Endometrial microvascular endothelial cells (primary cell): Measurements from ENCODE around the gene CTNNA3. TPM values are rescaled to one million over a fixed set of nuclear protein-coding genes. Genes with fewer than 3 reads are reported as not detected.

Experiments
- in situ Hi-C: cut with HindIII; loops from 2 replicates; pipeline ENCODE4 v1.10.0; 2017; ENCODE audit warnings: low sequenced_read_pairs, low pct_unique_long_range_greater_than_20kb; ENCODE audit errors: inconsistent ontology term
- total RNA-seq: library from RNA; depleted of rRNA; stranded (reverse); fragments of >200 nt; gene quantifications from one replicate; pipeline ENCODE4 v1.2.3, GENCODE V29; 2015; ENCODE audit errors: inconsistent ontology term

Gene CTNNA3
- total RNA-seq, 1 donor from 2014 or later, result not detected

- in situ Hi-C loops, result no loop called here
Observed at GRCh38 chr10:66162560-66163143, 1533.3 kb downstream of the CTNNA3 start.

GRCh38 chr10:66151346-66151745 is 1544.6 kb downstream of the CTNNA3 start:
- in situ Hi-C loops, result no loop called here

DNA sequence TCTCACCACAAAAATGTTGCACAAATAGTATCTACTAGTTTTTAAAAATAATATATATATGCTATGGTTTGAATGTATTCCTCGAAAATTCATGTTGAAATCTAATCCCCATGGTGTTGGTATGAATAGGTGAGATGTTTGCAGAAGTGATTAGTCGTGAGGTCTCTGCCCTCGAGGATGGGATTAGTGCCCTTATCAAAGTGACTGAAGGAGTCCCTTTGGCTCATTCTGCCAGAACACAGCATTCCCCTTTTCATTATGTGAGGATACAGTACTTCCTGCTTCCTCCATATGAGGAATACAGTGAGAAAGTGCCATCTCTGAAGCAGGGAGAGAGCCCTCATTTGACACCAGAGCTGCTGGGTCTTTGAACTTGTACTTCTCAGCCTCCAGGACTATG is 1547.7 kb downstream of the CTNNA3 start:
- in situ Hi-C loops, result no loop called here

GRCh38 chr10:66144016-66144415 is 1552.0 kb downstream of the CTNNA3 start:
- in situ Hi-C loops, result no loop called here

GRCh38 chr10:66102756-66103155 is 1593.2 kb downstream of the CTNNA3 start:
- in situ Hi-C loops, result no loop called here

DNA sequence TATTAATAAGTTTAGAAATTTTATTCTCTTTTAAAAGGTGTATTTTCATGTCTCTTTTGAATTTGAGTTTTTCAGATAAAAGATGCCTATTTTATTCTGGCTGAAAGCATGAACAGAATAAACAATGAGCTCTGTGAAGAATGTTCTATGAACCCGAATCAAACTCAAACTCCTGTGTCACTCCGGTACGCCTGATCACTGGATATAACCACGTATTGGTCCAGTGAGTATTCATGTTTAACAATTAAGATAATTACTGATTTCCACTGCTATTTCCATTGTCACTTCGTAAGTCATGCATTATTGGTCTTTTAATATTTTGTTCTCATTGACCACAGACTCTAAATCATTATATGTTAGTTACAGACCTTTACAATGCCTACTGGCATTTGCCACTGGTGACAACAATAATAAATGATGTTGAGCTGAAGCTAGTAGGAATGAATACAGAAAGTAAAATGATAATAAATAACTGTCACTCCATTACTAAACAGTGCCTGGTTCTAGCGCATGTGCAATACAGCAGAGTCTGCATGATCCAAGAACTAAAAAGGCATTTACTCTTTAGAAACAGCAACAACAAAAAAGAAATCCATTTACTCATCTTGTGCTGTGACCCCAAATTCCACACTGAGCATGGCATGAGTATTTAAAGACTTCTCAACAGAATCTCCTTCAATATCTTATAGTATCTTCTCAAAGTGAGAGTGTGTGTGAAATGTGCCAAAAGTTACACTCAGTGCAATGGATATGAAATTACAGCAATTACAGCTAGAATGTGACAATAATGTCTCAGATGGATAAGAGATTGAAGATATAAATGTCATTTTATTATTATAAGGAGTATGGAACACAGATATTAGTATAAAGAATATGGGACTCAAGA is 1597.2 kb downstream of the CTNNA3 start:
- in situ Hi-C loops, result no loop called here

DNA sequence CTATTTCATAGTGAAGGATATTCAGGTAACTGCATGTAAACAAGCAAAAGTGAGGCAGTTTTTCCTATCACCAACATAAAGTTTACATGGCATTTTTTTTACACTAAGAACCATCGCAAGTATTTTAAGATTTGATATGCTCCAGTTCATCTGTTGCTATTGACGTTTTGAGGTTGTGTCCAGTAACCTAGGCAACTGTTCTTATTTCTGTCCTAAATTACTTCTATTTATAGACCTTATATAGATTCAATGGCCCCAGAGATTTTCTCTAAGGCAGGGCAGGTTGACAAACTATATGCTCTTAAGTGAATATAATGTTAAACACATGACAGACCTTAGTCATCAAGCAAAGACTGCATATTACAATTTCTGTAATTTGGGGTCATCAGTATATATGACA is 1600.4 kb downstream of the CTNNA3 start:
- in situ Hi-C loops, result no loop called here

- in situ Hi-C loops, result no loop called here
Observed at GRCh38 chr10:66085906-66086305, 1610.1 kb downstream of the CTNNA3 start.

DNA sequence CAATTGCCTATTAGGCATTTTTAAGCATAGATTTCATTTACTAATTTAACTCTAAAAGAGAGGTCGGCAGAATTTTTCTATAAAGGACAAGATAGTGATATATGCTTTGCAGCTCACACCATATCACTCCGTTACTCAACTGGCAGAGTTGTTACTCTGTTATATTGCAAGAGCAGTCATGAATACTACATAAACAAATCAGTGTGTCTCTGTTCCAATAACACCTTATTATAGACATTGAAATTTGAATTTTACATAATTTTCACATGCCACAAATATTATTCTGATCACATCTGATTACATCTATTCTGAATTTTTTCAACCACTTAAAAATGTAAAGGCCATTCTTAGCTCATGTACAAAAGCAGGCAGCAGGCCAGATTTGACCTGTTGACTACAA is 1624.1 kb downstream of the CTNNA3 start:
- in situ Hi-C loops, result no loop called here

DNA sequence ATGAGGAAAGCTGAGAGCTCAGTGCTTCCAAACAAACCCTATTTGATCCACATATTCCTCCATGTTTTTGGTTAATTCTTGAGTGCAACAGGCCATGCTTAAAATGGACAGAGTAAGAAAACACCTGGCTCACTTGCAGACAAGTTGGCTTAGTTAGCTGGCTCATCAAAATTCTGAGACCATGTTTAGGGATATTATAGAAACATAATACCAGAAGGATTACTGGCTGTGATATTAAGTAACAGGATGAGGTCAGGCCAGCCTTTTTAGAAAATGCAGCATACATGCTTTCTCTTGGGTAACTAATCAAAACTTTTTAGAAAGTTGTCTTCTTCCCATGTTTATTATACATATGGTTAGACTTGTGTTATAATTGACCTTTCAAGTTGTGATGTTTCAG is 1637.4 kb downstream of the CTNNA3 start:
- in situ Hi-C loops, result no loop called here

DNA sequence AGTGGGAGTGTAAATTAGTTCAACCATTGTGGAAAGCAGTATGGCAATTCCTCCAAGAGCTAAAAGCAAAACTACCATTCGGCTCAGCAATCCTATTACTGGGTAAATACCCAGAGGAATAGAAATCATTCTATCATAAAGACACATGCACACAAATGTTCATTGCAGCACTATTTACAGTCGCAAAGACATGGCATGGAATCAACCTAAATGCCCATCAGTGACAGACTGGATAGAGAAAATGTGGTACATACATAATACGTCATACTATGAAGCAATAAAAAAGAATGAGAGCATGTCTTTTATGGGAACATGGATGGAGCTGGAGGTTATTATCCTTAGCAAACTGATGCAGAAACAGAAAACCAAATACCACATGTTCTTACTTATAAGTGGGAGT is 1646.7 kb downstream of the CTNNA3 start:
- in situ Hi-C loops, result no loop called here

DNA sequence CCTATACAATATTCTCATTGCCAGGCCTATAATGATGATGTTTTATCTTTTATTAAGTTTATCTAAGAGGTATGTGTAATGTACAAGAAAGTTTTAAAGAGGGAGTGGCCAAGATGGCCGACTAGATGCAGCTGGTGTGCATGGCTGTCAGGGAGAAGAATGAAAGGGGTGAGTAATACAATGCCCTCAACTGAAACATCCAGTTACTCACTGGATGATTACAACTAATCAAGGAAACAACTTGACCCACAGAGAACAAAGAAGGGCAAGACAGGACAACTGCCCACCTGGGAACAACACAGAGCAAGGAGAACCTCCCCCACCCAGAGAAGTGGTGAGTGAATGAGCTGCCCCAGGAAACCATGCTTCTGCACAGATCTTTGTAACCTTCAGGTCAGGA is 1650.1 kb downstream of the CTNNA3 start:
- in situ Hi-C loops, result no loop called here

- in situ Hi-C loops, result no loop called here
Observed at GRCh38 chr10:66041771-66042170, 1654.2 kb downstream of the CTNNA3 start.

GRCh38 chr10:66038623-66039022 is 1657.4 kb downstream of the CTNNA3 start:
- in situ Hi-C loops, result no loop called here

DNA sequence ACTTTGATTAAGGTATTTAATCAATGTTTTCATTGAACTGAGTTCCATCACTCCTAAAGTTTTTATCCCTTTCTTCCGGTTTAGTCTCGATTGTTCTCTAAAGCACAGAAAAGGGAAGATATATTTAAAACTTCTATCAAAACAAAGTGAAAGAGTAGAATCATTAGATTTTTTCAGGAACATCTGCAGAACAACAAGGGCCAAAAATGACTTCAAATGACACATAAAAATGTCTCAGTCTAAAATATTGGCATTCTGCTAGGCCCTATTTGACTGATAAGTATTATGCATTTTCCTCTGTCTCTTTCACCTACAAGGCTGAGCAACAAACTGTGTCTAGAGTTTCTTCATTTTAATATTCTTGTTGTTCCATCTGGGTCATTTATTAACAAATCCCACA is 1669.7 kb downstream of the CTNNA3 start:
- in situ Hi-C loops, result no loop called here

DNA sequence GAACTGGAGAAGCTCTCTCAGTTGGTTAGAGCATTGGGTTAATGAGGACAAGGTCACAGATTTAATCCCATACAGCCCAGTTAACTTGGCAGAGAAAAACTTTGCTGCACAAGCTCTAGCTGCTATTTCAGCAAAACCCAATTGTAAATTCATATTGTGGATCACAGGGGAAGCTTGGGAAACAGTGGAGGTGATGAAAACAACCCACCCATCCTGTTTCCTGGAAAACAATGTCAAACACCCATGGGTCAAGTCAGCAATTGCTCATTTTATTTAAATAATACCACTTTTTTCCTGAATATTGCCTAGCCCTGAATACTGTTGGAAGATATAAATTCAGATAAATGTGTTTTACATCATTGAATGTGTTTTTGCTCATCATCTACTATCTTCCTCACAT is 1670.8 kb downstream of the CTNNA3 start:
- in situ Hi-C loops, result no loop called here

DNA sequence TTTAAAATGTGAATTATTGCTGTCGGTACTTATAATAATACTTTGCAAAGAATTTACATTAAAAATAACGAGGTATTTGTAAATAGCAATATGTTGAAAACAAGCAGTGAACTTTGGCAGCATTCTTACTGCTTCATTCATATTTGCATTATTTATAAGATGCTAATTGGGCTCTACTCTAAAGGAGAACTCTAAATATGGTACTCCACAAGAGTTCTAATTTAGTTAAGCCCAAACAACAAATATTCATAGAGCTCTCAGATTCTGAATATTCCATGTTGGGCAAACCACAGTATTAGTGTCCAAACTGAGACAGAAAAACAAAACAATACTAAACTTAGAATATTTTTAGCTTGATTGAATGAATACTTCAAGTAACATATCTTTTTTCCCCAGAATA is 1674.6 kb downstream of the CTNNA3 start:
- in situ Hi-C loops, result no loop called here

- in situ Hi-C loops, result no loop called here
Observed at GRCh38 chr10:66008221-66008620, 1687.8 kb downstream of the CTNNA3 start.

DNA sequence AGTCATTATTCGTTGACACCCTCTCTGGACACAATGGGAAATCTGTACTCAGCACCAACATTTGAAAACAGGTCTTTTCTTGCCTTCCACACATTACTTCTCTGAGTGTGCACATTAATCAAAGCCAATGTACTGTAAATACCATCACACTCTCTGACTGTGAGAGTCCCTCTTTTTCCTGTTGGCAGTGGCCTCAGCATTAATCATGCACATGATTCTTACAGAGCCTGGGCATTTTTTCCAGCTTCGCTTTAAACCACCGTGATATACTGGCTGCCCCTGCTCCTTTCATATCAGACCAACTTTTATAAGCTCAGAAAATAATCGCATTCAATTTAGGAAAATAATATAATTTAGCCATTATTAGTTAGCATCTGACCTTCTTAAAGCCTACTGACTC is 1689.6 kb downstream of the CTNNA3 start:
- in situ Hi-C loops, result no loop called here

- in situ Hi-C loops, result no loop called here
Observed at GRCh38 chr10:65993451-65993850, 1702.5 kb downstream of the CTNNA3 start.
